ENCODE data around the gene FERMT2.

- no peak for TF ChIP-seq POLR2A (IDR thresholded peaks at IDR 0.05; ENCODE audit: low read length)
- no peak for TF ChIP-seq CTCF (IDR thresholded peaks at IDR 0.05)
- no peak for TF ChIP-seq HOXA7 (CRISPR knock-in tag; IDR thresholded peaks at IDR 0.05)
- no peak for TF ChIP-seq RNF2 (IDR thresholded peaks at IDR 0.05; ENCODE audit: borderline replicate concordance, low read depth)
- no peak for TF ChIP-seq HDAC2 (IDR thresholded peaks at IDR 0.05)
- TF ChIP-seq ZSCAN20 (CRISPR knock-in tag; IDR thresholded peaks at IDR 0.05): no peak
- no peak for TF ChIP-seq MAZ (IDR thresholded peaks at IDR 0.05; ENCODE audit: borderline replicate concordance, low read depth, low read length)
- no peak for TF ChIP-seq PBX3 (IDR thresholded peaks at IDR 0.05)
- no peak for TF ChIP-seq EP300 (IDR thresholded peaks at IDR 0.05)
- TF ChIP-seq MAX (IDR thresholded peaks at IDR 0.05): no peak
- TF ChIP-seq MAFK (IDR thresholded peaks at IDR 0.05; ENCODE audit: partially characterized antibody): no peak
Measured at GRCh38 chr14:52878946-52879345, 71.9 kb downstream of the FERMT2 start.
